Measurements from ENCODE around the gene PTGER4. TPM values are rescaled to one million over a fixed set of nuclear protein-coding genes. Genes with fewer than 3 reads are reported as not detected.

Gene PTGER4
- total and polyA plus RNA-seq, 2 of the 8 experiments (the other 6 are each of a cell fraction or from before 2014, with no cell fraction given): 0.76 to 1.2 TPM

GRCh38 chr5:40676613-40677343, 2.9 kb upstream of the PTGER4 start:
- no peak overlapping the region for H2AFZ ChIP-seq (ENCODE audit: low read length)
- no peak overlapping the region for H4K91ac ChIP-seq (replicated peaks; ENCODE audit: insufficient read length, low read length)
- H3K23me2 ChIP-seq (ENCODE audit: low read depth, low read length): peaks cover 20% of the 10 kb centered on the region
- H3K27ac ChIP-seq (ENCODE audit: low read depth, low read length): no peak overlapping the region
- TF ChIP-seq YY1 (IDR thresholded peaks at IDR 0.05; ENCODE audit: low read depth, low read length): no peak
- TF ChIP-seq JUND (IDR thresholded peaks at IDR 0.05; ENCODE audit: low read length): peak; percentile 59; the same call in 1 of the 2 replicates
- no peaks in the 10 kb centered on the region for H3K79me2 ChIP-seq (ENCODE audit: control insufficient read depth in 1 of 2, insufficient read depth in 2 of 2, low read length in 2 of 2)
- 61% methylated on average over 3 of the region's 3 CpGs; no CpG with 5 or more reads in 1 of the 2 experiments for WGBS, 2 experiments (ENCODE audit: extremely low coverage in 1 of 2, insufficient coverage in 1 of 2, insufficient read length in 1 of 2, insufficient replicate concordance in 2 of 2, low coverage in 1 of 2, low lambda C conversion rate in 2 of 2, missing lambda C conversion rate in 1 of 2)
- H2AK5ac ChIP-seq (ENCODE audit: low read depth, low read length): no peak overlapping the region
- peaks cover 15 to 20% (median 19%) of the 10 kb centered on the region in 4 experiments for H3K27me3 ChIP-seq (replicated peaks in 1 of 4; ENCODE audit: control insufficient read depth in 3 of 4, extremely low read depth in 1 of 4, insufficient read depth in 3 of 4, low read length in 3 of 4)
- FAIRE-seq: no peak
- H3K4ac ChIP-seq (replicated peaks; ENCODE audit: insufficient read length, low read depth, low read length): no peak overlapping the region
- ChIA-PET CTCF (ENCODE audit: partially characterized antibody) (interaction anchor here (0.7 to 0.8 kb wide), 2 partner anchors 11 to 963 kb away, joined by 3 read pairs; no protein-coding TSS in a partner anchor), POLR2A (ENCODE audit: partially characterized antibody) (interaction anchor here (0.6 kb wide), 2 partner anchors 116 to 191 kb away, joined by 3 read pairs; no protein-coding TSS in a partner anchor)
- 0 out of 2 replicates have a peak overlapping the region, but pooled peaks have one; percentile 2 for H2BK12ac ChIP-seq (ENCODE audit: low read depth, low read length)
- no peak overlapping the region for H2BK5ac ChIP-seq (ENCODE audit: low read depth, low read length)
- no peak overlapping the region for H3K4me2 ChIP-seq (ENCODE audit: insufficient read depth in 1 of 2, low read depth in 2 of 2, low read length in 2 of 2)
- no peaks in the 10 kb centered on the region for H3K36me3 ChIP-seq (ENCODE audit: control insufficient read depth in 2 of 4, insufficient read depth in 4 of 4, low read length in 3 of 4)
- no peak overlapping the region for H4K5ac ChIP-seq (ENCODE audit: insufficient read length, low read depth, low read length)
- H3K4me1 ChIP-seq (replicated peaks in 1 of 4; ENCODE audit: control insufficient read depth in 3 of 4, insufficient read depth in 4 of 4, low read length in 3 of 4): peaks cover 5 to 16% (median 14%) of the 10 kb centered on the region in 4 experiments
- no peak overlapping the region for H3K9ac ChIP-seq (replicated peaks in 1 of 4; ENCODE audit: extremely low read depth in 1 of 4, low read depth in 3 of 4, low read length in 3 of 4)
- no peak overlapping the region for H2BK20ac ChIP-seq (ENCODE audit: low read length)
- H3K4me3 ChIP-seq (ENCODE audit: extremely low read depth in 1 of 4, insufficient read depth in 2 of 4, low read depth in 3 of 4, low read length in 4 of 4): no peak overlapping the region
- no peak overlapping the region for H3K23ac ChIP-seq (ENCODE audit: insufficient read length)
- H3K9me3 ChIP-seq (ENCODE audit: insufficient read depth in 2 of 2, low read depth in 1 of 2, low read length in 1 of 2): no peaks in the 10 kb centered on the region; a peak in 1 of 4 replicates
- H4K20me1 ChIP-seq (replicated peaks in 1 of 2; ENCODE audit: control insufficient read depth in 1 of 2, insufficient read depth in 2 of 2, low read length in 2 of 2): peaks cover 0 to 5% of the 10 kb centered on the region in 2 experiments
- no peaks in the 10 kb centered on the region for H3K79me1 ChIP-seq (ENCODE audit: low read depth, low read length)
- no peak overlapping the region for H4K8ac ChIP-seq (ENCODE audit: extremely low read depth, insufficient read depth, low read length)
- no peak overlapping the region for H3K14ac ChIP-seq (ENCODE audit: insufficient read length)
- H2BK15ac ChIP-seq (ENCODE audit: low read length): no peak overlapping the region
- H3K56ac ChIP-seq (replicated peaks; ENCODE audit: insufficient read length, low read depth, low read length): no peak overlapping the region
- H2BK120ac ChIP-seq (replicated peaks; ENCODE audit: low read depth, low read length): no peak overlapping the region
- no peak overlapping the region for H3K18ac ChIP-seq (ENCODE audit: extremely low read depth, low read length)
- no peak for DNase-seq (ENCODE audit: low read depth in 1 of 2, low spot score in 2 of 2)
